Activated naive CD4-positive, alpha-beta T cell treated with anti-CD3 and anti-CD28 coated beads for 36 hours (primary cell): Measurements from ENCODE around the gene CLMN. TPM values are rescaled to one million over a fixed set of nuclear protein-coding genes. Genes with fewer than 3 reads are reported as not detected.
"Not testable (repeated sequence)": the region's sequence is repeated elsewhere in the genome, so short reads cannot be mapped to it uniquely, and the experiment has no call there.

Experiments used
- CTCF ChIA-PET: fragments of 350-600 bp; sonication (Branson Sonifier 250); formaldehyde crosslinking; loops from one replicate; lab custom pipeline; 2021; ENCODE audit warnings: antibody characterized with exemption; lab: Charles Lee
- DNase-seq: peaks from one replicate; pipeline ENCODE4 v3.0.0-alpha.2; 2020
- H3K27ac Mint-ChIP-seq: one replicate; pipeline ENCODE4 v1.8.0; 2021; ENCODE audit warnings: mild to moderate bottlenecking, mixed read lengths
- H3K27me3 Mint-ChIP-seq: one replicate; pipeline ENCODE4 v1.8.0; 2021; ENCODE audit warnings: low read depth, mixed read lengths
- H3K36me3 Mint-ChIP-seq: one replicate; pipeline ENCODE4 v1.8.0; 2021; ENCODE audit warnings: low read depth, mixed read lengths
- H3K4me1 Mint-ChIP-seq: one replicate; pipeline ENCODE4 v1.8.0; 2021; ENCODE audit warnings: low read depth, mixed read lengths
- H3K4me3 Mint-ChIP-seq: one replicate; pipeline ENCODE4 v1.8.0; 2021; ENCODE audit warnings: mild to moderate bottlenecking, moderate library complexity, mixed read lengths
- H3K9me3 Mint-ChIP-seq: one replicate; pipeline ENCODE4 v1.8.0; 2021; ENCODE audit warnings: mixed read lengths
- intact Hi-C: fragments of 100-400 bp; cut with micrococcal nuclease; formaldehyde crosslinking; loops from one replicate; pipeline ENCODE4 v1.15.1; 2023
- total RNA-seq, 2 experiments: library from RNA; stranded (reverse); gene quantifications; one replicate each; pipeline ENCODE4 v1.2.3, GENCODE V29; 2021

The CLMN gene
- total RNA-seq, 2 experiments from 2014 or later, result 1.9 to 2.6 TPM

DNA sequence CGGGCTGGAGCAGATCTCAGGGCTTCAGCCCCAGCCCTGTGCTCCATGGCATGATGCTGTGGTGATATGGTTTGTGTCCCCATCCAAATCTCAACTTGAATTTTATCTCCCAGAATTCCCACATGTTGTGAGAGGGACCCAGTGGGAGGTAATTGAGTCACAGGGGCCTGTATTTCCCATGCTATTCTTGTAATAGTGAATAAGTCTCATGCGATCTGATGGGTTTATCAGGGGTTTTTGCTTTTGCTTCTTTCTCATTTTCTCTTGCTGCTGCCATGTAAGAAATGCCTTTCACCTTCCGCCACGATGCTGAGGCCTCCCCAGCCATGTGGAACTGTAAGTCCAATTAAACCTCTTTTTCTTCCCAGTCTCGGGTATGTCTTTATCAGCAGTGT is 36.7 kb downstream of the CLMN start:
- H3K4me3 Mint-ChIP-seq, CTCF ChIA-PET, H3K36me3 Mint-ChIP-seq, H3K27ac Mint-ChIP-seq, H3K27me3 Mint-ChIP-seq, intact Hi-C loops, H3K9me3 Mint-ChIP-seq, H3K4me1 Mint-ChIP-seq, DNase-seq: not testable (repeated sequence)

GRCh38 chr14:95282354-95282985 is 37.2 kb downstream of the CLMN start:
- no peaks in the 10 kb centered on the region for H3K4me1 Mint-ChIP-seq
- no peaks in the 10 kb centered on the region for H3K36me3 Mint-ChIP-seq
- CTCF ChIA-PET, result no interaction called here
- intact Hi-C loops, result no loop called here
- H3K27me3 Mint-ChIP-seq, result peaks cover 2% of the 10 kb centered on the region
- H3K9me3 Mint-ChIP-seq, result no peaks in the 10 kb centered on the region
- no peak for DNase-seq
- H3K4me3 Mint-ChIP-seq, result no peak overlapping the region
- H3K27ac Mint-ChIP-seq, result no peak overlapping the region

GRCh38 chr14:95281560-95282176 is 38.0 kb downstream of the CLMN start:
- Mint-ChIP-seq H3K27me3 (no peaks in the 10 kb centered on the region), H3K36me3 (no peaks in the 10 kb centered on the region), H3K27ac (no peak overlapping the region), H3K4me1 (no peaks in the 10 kb centered on the region), H3K9me3 (no peaks in the 10 kb centered on the region), H3K4me3 (no peak overlapping the region)
- CTCF ChIA-PET, result no interaction called here
- intact Hi-C loops, result no loop called here
- DNase-seq, result no peak

DNA sequence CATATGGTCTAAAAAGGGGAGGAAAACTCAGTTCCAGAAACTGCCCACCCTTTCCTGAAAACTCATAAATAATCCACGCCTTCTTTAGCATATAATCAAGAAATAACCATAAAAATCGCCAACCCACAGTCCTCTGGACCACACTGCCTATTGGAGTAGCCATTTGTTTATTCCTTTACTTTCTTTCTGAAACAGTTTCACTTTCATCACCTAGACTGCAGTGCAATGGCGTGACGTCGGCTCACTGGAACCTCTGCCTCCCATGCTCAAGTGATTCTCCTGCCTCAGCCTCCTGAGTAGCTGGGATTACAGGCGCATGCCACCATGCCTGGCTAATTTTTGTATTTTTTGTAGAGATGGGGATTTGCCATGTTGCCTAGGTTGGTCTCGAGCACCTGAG is 44.2 kb downstream of the CLMN start:
- intact Hi-C loops, result no loop called here
- CTCF ChIA-PET, result no interaction called here
- Mint-ChIP-seq H3K4me1 (no peaks in the 10 kb centered on the region), H3K27me3 (no peaks in the 10 kb centered on the region), H3K4me3 (no peak overlapping the region), H3K27ac (no peak overlapping the region), H3K9me3 (no peaks in the 10 kb centered on the region), H3K36me3 (no peaks in the 10 kb centered on the region)
- DNase-seq, result no peak

GRCh38 chr14:95274874-95275273 is 44.8 kb downstream of the CLMN start:
- intact Hi-C loops, result no loop called here
- Mint-ChIP-seq H3K36me3 (no peaks in the 10 kb centered on the region), H3K4me3 (no peak overlapping the region), H3K9me3 (no peaks in the 10 kb centered on the region), H3K27me3 (no peaks in the 10 kb centered on the region), H3K4me1 (no peaks in the 10 kb centered on the region), H3K27ac (no peak overlapping the region)
- CTCF ChIA-PET, result no interaction called here
- no peak for DNase-seq

GRCh38 chr14:95274279-95274678 is 45.4 kb downstream of the CLMN start:
- intact Hi-C loops, result no loop called here
- H3K4me1 Mint-ChIP-seq, result no peaks in the 10 kb centered on the region
- H3K27me3 Mint-ChIP-seq, result no peaks in the 10 kb centered on the region
- no peak overlapping the region for H3K27ac Mint-ChIP-seq
- no peaks in the 10 kb centered on the region for H3K36me3 Mint-ChIP-seq
- no peaks in the 10 kb centered on the region for H3K9me3 Mint-ChIP-seq
- DNase-seq, result no peak
- no peak overlapping the region for H3K4me3 Mint-ChIP-seq
- CTCF ChIA-PET, result no interaction called here

DNA sequence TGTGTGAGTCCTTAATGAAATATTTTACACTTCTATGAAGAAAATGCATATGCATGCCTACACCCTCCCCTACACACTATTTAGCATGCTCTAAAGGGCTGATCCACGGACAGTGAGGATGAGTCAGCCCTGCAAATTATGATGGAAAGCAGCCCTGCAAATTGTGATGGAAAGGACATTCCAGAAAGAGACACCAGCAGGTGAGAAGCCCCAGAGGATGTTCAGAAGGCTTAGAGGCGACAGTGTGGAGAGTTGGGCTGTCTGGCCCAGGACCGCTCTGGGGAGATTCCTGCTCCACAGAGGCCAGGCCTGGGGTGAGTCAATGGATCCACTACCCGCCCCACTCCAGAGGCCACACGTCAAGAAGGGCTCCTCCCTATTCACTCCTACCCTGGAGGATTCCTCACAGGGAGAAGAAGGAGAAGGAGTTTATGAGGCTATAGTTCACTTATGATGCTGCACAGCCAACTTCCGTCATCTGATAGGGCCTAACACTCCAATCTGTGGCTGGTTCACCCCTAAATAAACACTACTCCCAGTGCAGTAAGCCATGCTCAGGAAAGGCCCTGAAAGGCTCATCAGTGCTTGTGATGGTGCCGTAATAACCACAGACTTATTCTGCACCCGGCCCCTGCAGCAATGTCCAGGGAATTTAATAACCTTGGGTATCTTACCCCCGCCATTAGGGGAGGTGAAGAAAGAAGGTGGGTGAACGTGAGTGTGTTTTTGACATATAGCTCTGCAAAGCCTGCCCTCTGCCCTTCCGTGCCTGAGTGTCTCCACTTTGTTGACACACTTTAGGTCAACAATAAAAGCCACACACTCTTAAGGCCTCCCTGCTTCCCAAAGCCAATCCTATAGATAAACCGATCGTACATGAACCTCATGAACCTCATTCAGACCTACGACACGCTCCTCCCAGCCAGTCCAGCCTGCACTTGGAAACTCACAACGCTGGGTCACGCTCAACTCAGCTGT is 46.4 kb downstream of the CLMN start:
- H3K27ac Mint-ChIP-seq, result no peak overlapping the region
- CTCF ChIA-PET, result no interaction called here
- H3K4me3 Mint-ChIP-seq, result no peak overlapping the region
- intact Hi-C loops, result no loop called here
- no peaks in the 10 kb centered on the region for H3K27me3 Mint-ChIP-seq
- H3K9me3 Mint-ChIP-seq, result no peaks in the 10 kb centered on the region
- DNase-seq, result no peak
- peaks cover 2% of the 10 kb centered on the region for H3K4me1 Mint-ChIP-seq
- H3K36me3 Mint-ChIP-seq, result no peaks in the 10 kb centered on the region

DNA sequence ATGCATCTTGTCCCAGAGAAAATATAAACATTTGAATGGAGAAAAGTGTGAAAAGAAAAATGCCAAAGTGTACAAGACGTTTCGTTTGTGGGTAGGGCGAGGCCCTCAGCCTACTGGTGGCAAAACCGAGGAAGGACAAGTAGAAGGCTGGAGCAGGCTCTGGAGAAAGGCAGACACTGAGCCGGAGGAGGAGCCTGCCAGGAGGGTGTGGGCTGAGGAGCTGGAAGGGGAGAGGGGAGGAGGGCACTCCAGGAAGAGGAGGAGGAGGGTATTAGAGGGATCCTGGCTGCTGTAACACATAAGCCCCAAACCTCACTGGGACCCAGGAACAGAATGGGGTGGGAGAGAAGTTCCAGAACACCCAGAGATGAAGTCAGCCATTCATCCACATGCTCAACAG is 47.7 kb downstream of the CLMN start:
- CTCF ChIA-PET, result no interaction called here
- Mint-ChIP-seq H3K27me3 (no peaks in the 10 kb centered on the region), H3K9me3 (no peaks in the 10 kb centered on the region), H3K36me3 (no peaks in the 10 kb centered on the region), H3K4me1 (peaks cover 12% of the 10 kb centered on the region), H3K27ac (no peak overlapping the region), H3K4me3 (no peak overlapping the region)
- no peak for DNase-seq
- intact Hi-C loops, result no loop called here

DNA sequence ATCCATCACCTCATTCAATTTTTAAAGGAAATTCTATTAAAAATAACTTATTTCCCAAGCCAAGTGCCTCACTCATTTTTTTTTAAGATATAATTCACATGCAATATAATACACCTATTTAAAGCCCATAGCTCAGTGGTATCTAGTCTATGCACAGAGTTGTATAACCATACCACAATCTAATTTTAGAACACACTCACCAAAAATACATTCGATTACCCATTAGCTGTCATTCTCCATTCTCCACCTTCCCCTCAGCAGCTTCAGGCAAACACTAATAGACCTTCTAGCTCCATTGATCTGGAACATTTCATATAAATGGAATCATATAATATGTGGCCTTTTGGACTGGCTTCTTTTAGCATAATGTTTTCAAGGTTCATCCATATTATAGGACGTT is 49.5 kb downstream of the CLMN start:
- CTCF ChIA-PET, result no interaction called here
- Mint-ChIP-seq H3K36me3 (no peaks in the 10 kb centered on the region), H3K27me3 (no peaks in the 10 kb centered on the region), H3K4me3 (no peak overlapping the region), H3K9me3 (no peaks in the 10 kb centered on the region), H3K27ac (no peak overlapping the region), H3K4me1 (peaks cover 28% of the 10 kb centered on the region)
- no peak for DNase-seq
- intact Hi-C loops, result no loop called here

DNA sequence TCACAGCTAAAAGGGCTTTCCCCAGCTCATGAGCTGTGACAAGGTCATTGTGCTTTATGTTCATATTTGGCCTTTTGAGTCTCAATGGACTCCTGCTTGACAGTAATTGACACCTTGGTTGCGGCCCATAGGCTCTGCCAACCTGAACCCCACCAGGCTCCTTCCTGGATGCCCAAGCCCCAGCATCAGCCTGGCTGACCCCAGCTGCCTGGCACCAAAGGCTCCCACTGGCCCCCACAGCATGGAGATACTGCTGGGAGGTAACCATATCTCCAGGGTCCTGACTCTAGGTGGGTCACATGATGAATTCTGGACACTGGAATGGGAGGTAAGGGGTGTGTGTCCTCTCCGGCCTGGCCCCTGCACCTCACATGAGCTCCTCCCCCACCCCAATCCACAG is 50.2 kb downstream of the CLMN start:
- CTCF ChIA-PET, result no interaction called here
- no peak for DNase-seq
- Mint-ChIP-seq H3K36me3 (no peaks in the 10 kb centered on the region), H3K27ac (no peak overlapping the region), H3K4me1 (peaks cover 32% of the 10 kb centered on the region), H3K9me3 (no peaks in the 10 kb centered on the region), H3K27me3 (no peaks in the 10 kb centered on the region), H3K4me3 (no peak overlapping the region)
- intact Hi-C loops, result loop anchor here (5.0 to 10.0 kb wide), 2 partner anchors 48 to 1295 kb away; partner anchors contain the start of genes ASB2 and CLMN

- Mint-ChIP-seq H3K9me3 (no peaks in the 10 kb centered on the region), H3K27me3 (no peaks in the 10 kb centered on the region), H3K36me3 (no peaks in the 10 kb centered on the region), H3K4me1 (peaks cover 35% of the 10 kb centered on the region), H3K4me3 (no peak overlapping the region), H3K27ac (no peak overlapping the region)
- intact Hi-C loops, result loop anchor here (1.0 to 10.0 kb wide), 4 partner anchors 8 to 1294 kb away; partner anchors contain the start of genes ASB2 and CLMN
- CTCF ChIA-PET, result no interaction called here
- no peak for DNase-seq
These were observed 51.4 kb downstream of the CLMN start for GRCh38 chr14:95268350-95268749.

DNA sequence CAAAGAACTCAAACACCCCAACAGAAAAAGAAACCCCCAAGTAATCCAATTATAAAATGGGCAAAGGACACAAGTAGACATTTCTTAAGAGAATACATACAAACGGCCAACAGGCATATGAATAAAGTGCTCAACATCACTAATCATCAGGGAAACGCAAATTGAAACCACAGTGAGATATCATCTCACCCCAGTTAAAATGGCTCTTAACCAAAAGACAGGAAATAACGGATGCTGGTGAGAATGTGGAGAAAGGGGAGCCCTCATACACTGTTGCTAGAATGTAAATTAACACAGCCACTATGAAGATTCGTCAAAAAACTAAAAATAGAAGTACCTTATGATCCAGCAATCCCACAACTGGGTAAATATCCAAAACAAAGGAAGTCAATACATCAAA is 52.4 kb downstream of the CLMN start:
- CTCF ChIA-PET, result no interaction called here
- intact Hi-C loops, result loop anchor here (5.0 to 10.0 kb wide), 2 partner anchors 50 to 1293 kb away; partner anchors contain the start of genes ASB2 and CLMN

More for the DNA sequence above, 52.4 kb downstream of the CLMN start:
- no peaks in the 10 kb centered on the region for H3K27me3 Mint-ChIP-seq
- H3K4me3 Mint-ChIP-seq, result no peak overlapping the region
- H3K4me1 Mint-ChIP-seq, result peaks cover 35% of the 10 kb centered on the region
- H3K36me3 Mint-ChIP-seq, result no peaks in the 10 kb centered on the region
- H3K9me3 Mint-ChIP-seq, result no peaks in the 10 kb centered on the region
- H3K27ac Mint-ChIP-seq, result no peak overlapping the region
- DNase-seq, result peak; percentile 32
